Lower lobe of right lung (tissue), 2 donors: ENCODE measurements around the gene TLL2. TPM values are rescaled to one million over a fixed set of nuclear protein-coding genes. Genes with fewer than 3 reads are reported as not detected.

Source experiments
- ATAC-seq, 2 donors: fragments of 200-7000 bp; cut with Tn5 transposase; one replicate each; pipeline ENCODE4 v1.9.1; 2020 to 2022; ENCODE audit warnings: mild to moderate bottlenecking in 2 of 2, moderate library complexity in 2 of 2
- DNase-seq: peaks from one replicate; pipeline ENCODE4 v3.0.0-alpha.2; 2020
- H3K27ac ChIP-seq: fragments of 200-600 bp; one replicate; pipeline ENCODE4 v1.8.0; 2022
- H3K27me3 ChIP-seq: fragments of 200-600 bp; one replicate; pipeline ENCODE4 v1.8.0; 2022; ENCODE audit warnings: low read depth
- H3K36me3 ChIP-seq: fragments of 200-600 bp; one replicate; pipeline ENCODE4 v1.8.0; 2022; ENCODE audit warnings: mild to moderate bottlenecking
- H3K4me1 ChIP-seq: fragments of 200-600 bp; one replicate; pipeline ENCODE4 v1.8.0; 2022
- H3K4me3 ChIP-seq: fragments of 200-600 bp; one replicate; pipeline ENCODE4 v1.8.0; 2022; ENCODE audit warnings: mild to moderate bottlenecking
- H3K9me3 ChIP-seq: fragments of 200-600 bp; one replicate; pipeline ENCODE4 v1.8.0; 2022
- CTCF ChIP-seq: fragments of 200-600 bp; IDR thresholded peaks from one replicate; pipeline ENCODE4 v1.8.0; 2022; ENCODE audit warnings: antibody characterized with exemption, mild to moderate bottlenecking
- intact Hi-C: fragments of 100-400 bp; cut with DNase I; formaldehyde crosslinking; loops from one replicate; pipeline ENCODE4 v1.11.0; 2022
- total RNA-seq: library from RNA; stranded (reverse); fragmentation: NEBNext Ultra II Directional; extraction: Animal tissue kit (Norgen Biotek cat#: 25700); gene quantifications from one replicate; pipeline ENCODE4 v1.2.1, GENCODE V29; 2021
- donor health status: DM: no; HTN: yes; CAD: no; lungs with severe emphysema.

Gene TLL2
- total RNA-seq, 1 donor from 2014 or later = not detected

DNA sequence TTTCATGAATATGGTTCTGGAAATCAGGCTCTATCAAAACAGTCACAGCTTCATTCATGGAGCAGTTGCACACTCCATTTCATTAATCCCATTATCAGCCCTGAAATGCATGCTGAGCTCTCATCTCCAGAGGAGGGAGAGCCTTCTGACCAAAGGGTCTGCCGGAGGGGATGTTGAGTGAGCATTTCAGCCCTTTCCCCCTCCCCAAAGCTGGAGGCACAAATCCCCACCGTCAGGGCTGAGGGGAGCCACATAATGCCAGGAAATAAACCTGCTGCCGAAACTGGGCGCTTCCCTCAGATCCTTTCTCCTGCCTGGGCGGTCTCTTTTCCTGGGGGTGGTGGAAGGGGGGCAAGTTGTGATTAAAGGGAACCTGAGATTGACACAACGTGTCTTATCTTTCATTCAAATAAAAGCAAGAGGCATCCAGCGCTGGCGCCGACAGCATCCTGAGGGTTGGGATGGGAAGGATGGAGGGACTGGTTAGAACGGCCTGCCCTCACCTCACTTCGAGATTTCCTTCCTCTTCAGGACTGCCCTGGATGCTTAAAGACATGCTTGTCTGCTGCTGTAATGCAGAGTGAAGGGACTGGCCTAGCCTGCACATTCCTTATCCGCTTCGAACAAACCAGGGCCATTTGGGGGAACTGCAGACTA is 71.6 kb downstream of the TLL2 start:
- ATAC-seq = no peak
- no peaks in the 10 kb centered on the region for H3K9me3 ChIP-seq
- no peak for TF ChIP-seq CTCF
- peaks cover 4% of the 10 kb centered on the region for H3K27me3 ChIP-seq
- intact Hi-C loops = no loop called here
- H3K4me3 ChIP-seq = no peak overlapping the region
- no peaks in the 10 kb centered on the region for H3K36me3 ChIP-seq
- DNase-seq = no peak
- no peak overlapping the region for H3K27ac ChIP-seq
- peaks cover 15% of the 10 kb centered on the region for H3K4me1 ChIP-seq

DNA sequence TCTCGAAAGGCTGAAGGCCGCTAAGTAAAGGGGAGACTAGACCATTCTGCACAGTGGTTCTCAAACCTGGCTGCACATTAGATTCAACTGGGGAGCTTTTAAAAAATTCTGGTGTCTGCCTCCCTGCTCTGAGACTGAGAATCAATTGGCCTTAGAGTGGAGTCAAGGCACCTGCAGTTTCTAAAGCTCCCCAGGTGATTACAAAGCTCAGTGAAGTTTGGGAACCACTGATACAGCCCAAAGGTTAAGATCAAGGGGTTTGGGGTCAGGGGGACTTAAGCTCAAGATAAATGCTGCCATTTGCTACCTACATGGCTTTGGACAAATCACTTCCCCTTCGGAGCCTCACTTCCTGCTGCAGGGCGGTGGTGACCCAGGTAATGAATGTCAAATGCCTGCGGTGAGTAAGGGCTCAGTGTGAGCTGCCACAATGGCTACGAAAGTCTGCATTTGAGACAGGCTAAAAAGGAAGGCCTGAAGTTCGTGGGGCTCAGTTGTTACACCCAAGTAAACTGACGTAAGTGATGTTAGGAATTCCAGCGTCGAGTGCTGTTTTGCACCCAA is 72.3 kb downstream of the TLL2 start:
- Histone ChIP-seq H3K36me3 (no peaks in the 10 kb centered on the region), H3K4me1 (peaks cover 15% of the 10 kb centered on the region), H3K9me3 (no peaks in the 10 kb centered on the region), H3K27me3 (peaks cover 3% of the 10 kb centered on the region), H3K27ac (no peak overlapping the region), H3K4me3 (no peak overlapping the region)
- TF ChIP-seq CTCF = no peak
- ATAC-seq = no peak
- no peak for DNase-seq
- intact Hi-C loops = no loop called here

DNA sequence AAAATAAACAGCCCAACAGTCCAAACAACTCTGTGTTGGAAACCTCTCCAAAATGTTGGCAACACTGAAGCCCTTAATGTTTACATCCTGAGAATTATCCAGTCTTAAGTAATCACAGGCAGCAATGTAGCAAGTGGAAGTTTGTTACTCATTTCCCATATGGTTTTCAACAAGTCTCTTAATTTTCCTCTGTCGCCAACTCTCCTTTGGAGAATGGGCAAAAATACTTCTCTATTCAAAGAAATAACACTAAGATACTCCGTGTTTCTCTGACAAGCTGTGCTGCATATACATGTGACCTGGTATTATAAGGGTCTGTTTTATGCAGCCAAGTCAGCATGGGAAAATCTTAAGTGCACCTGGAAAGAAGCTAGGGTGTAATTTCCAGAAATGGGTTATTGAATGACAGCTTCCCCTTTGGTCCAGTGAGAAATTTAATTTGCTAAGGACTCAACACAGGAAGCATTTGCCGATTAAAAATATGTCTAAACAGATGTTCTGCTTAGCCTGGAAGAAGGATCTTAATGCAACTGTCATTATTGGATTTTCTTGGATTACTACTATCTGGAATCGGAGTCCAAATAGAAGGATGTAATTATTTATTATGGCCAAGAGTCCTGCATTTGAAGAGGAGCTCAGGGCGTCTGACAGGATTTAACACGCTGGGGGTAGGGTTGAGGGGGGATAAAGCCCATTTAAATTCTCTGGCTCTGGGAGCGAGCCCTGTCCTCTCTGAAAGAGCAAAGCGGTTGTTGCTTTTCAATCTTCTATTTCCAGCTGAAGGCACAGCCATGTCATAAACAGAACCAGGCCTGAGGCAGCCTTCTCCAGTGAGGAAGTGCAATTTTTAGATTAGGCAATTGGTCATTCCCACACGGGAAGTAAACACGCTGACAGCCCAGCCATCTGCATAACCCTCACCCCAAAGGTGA is 73.1 kb downstream of the TLL2 start:
- H3K27me3 ChIP-seq = no peaks in the 10 kb centered on the region
- no peak for DNase-seq
- intact Hi-C loops = no loop called here
- peaks cover 15% of the 10 kb centered on the region for H3K4me1 ChIP-seq
- H3K9me3 ChIP-seq = no peaks in the 10 kb centered on the region
- no peak for TF ChIP-seq CTCF
- H3K4me3 ChIP-seq = no peak overlapping the region
- no peaks in the 10 kb centered on the region for H3K36me3 ChIP-seq
- H3K27ac ChIP-seq = no peak overlapping the region
- peak; percentile 11 to 58 for ATAC-seq

DNA sequence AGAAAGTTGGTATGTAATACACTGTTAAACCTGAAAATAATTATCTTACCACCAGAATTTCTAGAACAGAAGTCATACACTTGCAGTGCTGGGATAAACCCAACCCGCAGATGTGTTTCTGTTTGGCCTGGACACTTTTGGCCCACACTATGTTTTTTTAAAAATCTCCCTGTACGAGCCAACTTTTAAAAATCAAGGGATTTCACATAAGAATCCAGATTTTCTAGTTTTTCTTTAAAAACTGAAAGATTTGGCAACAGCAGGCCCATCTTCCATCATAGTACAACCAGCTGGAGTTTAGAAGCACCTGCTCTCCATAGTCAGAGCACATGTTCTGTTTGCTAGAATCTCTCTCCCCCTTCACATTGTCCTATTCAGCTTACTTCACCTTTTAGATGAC is 74.0 kb downstream of the TLL2 start:
- no peak for TF ChIP-seq CTCF
- Histone ChIP-seq H3K4me1 (peaks cover 15% of the 10 kb centered on the region), H3K4me3 (no peak overlapping the region), H3K27me3 (no peaks in the 10 kb centered on the region), H3K9me3 (no peaks in the 10 kb centered on the region), H3K27ac (no peak overlapping the region), H3K36me3 (no peaks in the 10 kb centered on the region)
- no peak for DNase-seq
- ATAC-seq = no peak
- intact Hi-C loops = no loop called here

DNA sequence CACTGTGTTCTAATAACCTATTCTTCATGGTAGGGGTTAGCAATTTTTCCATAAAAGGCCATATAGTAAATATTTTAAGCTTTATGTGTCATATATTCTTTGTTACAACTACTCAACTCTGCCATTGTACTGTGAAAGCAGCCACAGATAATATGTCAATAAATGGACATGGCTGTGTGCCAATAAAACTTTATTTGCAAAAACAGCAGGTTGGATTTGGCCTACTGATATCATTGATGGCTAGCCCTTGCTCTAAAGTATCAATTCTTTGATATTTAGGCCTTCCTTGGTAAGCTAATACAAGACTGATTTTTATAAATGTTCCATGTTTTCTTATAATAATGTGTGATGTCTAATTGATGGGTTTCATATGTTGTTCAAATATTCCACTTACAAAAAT is 77.7 kb downstream of the TLL2 start:
- Histone ChIP-seq H3K4me1 (peaks cover 11% of the 10 kb centered on the region), H3K27ac (no peak overlapping the region), H3K4me3 (no peak overlapping the region), H3K27me3 (no peaks in the 10 kb centered on the region), H3K9me3 (no peaks in the 10 kb centered on the region), H3K36me3 (no peaks in the 10 kb centered on the region)
- no peak for DNase-seq
- no peak for TF ChIP-seq CTCF
- no peak for ATAC-seq
- intact Hi-C loops = no loop called here
